Fibroblast of lung (primary cell): ENCODE results near the gene SRD5A1.

Experiments
- EZH2 ChIP-seq: IDR thresholded peaks from 2 replicates; pipeline ENCODE4 v1.5.1; 2012; ENCODE audit warnings: low read length, control low read depth, mild to moderate bottlenecking; ENCODE audit errors: missing control alignments
- TF ChIP-seq, protein P1 (sequence below), 2 donors: IDR thresholded peaks in 1 of 2; conservative IDR thresholded peaks in 1 of 2; 1 replicate in 1 of 2; 2 replicates in 1 of 2; pipeline ENCODE4 v1.5.1; 2011 to 2012; ENCODE audit warnings: low read length in 2 of 2, control low read depth in 1 of 2, inconsistent platforms in 1 of 2, low read depth in 1 of 2, mild to moderate bottlenecking in 1 of 2

DNA sequence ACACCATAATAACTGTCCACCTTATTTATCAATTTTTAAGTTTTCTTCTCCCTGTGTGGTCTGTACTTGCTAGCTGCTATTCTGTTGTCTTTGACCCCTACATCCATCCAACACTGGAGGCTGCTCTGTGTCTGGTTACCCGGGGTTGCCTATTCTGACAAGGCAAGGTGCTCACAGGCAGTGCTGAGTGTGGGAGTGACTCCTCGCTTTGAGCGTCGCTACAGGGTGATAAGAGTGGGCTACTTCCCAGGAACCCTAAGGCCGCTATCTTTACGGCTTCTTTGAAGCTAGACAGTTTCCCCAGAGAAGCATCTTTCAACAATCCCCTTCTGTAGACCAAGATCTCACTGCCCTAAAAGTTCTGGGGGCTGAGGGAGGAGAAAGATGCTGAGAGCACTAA is 35.7 kb upstream of the SRD5A1 start:
- TF ChIP-seq, protein P1, sequence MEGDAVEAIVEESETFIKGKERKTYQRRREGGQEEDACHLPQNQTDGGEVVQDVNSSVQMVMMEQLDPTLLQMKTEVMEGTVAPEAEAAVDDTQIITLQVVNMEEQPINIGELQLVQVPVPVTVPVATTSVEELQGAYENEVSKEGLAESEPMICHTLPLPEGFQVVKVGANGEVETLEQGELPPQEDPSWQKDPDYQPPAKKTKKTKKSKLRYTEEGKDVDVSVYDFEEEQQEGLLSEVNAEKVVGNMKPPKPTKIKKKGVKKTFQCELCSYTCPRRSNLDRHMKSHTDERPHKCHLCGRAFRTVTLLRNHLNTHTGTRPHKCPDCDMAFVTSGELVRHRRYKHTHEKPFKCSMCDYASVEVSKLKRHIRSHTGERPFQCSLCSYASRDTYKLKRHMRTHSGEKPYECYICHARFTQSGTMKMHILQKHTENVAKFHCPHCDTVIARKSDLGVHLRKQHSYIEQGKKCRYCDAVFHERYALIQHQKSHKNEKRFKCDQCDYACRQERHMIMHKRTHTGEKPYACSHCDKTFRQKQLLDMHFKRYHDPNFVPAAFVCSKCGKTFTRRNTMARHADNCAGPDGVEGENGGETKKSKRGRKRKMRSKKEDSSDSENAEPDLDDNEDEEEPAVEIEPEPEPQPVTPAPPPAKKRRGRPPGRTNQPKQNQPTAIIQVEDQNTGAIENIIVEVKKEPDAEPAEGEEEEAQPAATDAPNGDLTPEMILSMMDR (conservative IDR thresholded peaks at IDR 0.05 in 1 of 2, IDR thresholded peaks at IDR 0.05 in 1 of 2; ENCODE audit: low read depth in 1 of 2, low read length in 2 of 2): no peak
- no peak for TF ChIP-seq EZH2
